Measurements from ENCODE around the gene PDHB. TPM values are rescaled to one million over a fixed set of nuclear protein-coding genes. Genes with fewer than 3 reads are reported as not detected.

PDHB gene
- polyA plus RNA-seq: 85.8 TPM

GRCh38 chr3:58433400-58434167, at the start of gene PDHB:
PDHB (minus strand) TSS chr3:58433832; CDS start chr3:58433809, 23 bp downstream.
- Mint-ChIP-seq H3K4me1 (peaks cover 20% of the 10 kb centered on the region in 3 donors), H3K27me3 (no peaks in the 10 kb centered on the region), H3K36me3 (no peaks in the 10 kb centered on the region), H3K27ac (peak within 1 kb of the TSS; percentile 83 to 98 (median 97)), H3K4me3 (peak within 1 kb of the TSS; percentile 85 to 98 (median 96)), H3K9me3 (no peaks in the 10 kb centered on the region)

GRCh38 chr3:58482917-58483636, 49.4 kb upstream of the PDHB start:
- peak overlapping the region; percentile 40 to 89 (median 80) for H3K27ac Mint-ChIP-seq
- H3K4me1 Mint-ChIP-seq: peaks cover 12 to 15% (median 14%) of the 10 kb centered on the region in 3 donors
- H3K27me3 Mint-ChIP-seq: peaks cover 13% of the 10 kb centered on the region
- H3K4me3 Mint-ChIP-seq: peak overlapping the region in 3 of 4 donors; percentile 5 to 83 (median 73)
- peaks cover 7% of the 10 kb centered on the region for H3K36me3 Mint-ChIP-seq
- peaks cover 0 to 3% (median 0%) of the 10 kb centered on the region in 3 donors for H3K9me3 Mint-ChIP-seq

DNA sequence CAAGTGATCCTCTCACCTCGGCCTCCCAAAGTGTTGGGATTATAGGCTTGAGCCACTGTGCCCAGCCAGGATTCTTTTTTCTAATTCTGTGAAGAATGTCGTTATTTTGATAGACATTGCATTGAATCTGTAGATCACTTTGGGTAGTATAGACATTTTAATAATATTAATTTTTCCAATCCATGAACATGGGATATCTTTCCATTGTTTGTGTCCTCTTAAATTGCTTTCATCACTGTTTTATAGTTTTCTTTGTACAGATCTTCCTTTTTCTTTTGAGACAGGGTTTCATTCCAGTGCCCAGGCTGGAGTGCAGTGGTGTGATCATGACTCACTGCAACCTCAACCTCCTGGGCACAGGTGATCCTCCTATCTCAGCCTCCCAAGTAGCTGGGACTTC, 46.7 kb upstream of the PDHB start:
- Mint-ChIP-seq H3K27ac (no peak overlapping the region), H3K36me3 (peaks cover 5% of the 10 kb centered on the region), H3K9me3 (peaks cover 0 to 3% (median 0%) of the 10 kb centered on the region in 3 donors), H3K4me3 (no peak overlapping the region), H3K27me3 (no peaks in the 10 kb centered on the region), H3K4me1 (peaks cover 12 to 18% (median 16%) of the 10 kb centered on the region in 3 donors)

GRCh38 chr3:58478781-58479180, 45.1 kb upstream of the PDHB start:
- Mint-ChIP-seq H3K27me3 (no peaks in the 10 kb centered on the region), H3K27ac (no peak overlapping the region), H3K4me3 (no peak overlapping the region), H3K9me3 (peaks cover 0 to 3% (median 0%) of the 10 kb centered on the region in 3 donors), H3K36me3 (peaks cover 3% of the 10 kb centered on the region), H3K4me1 (peaks cover 27 to 31% (median 30%) of the 10 kb centered on the region in 3 donors)

GRCh38 chr3:58474967-58475578, 41.4 kb upstream of the PDHB start:
- Mint-ChIP-seq H3K27me3 (no peaks in the 10 kb centered on the region), H3K36me3 (peaks cover 3% of the 10 kb centered on the region), H3K4me3 (peak overlapping the region; percentile 1 to 91 (median 34)), H3K4me1 (peaks cover 19 to 24% (median 24%) of the 10 kb centered on the region in 3 donors), H3K9me3 (peaks cover 0 to 3% (median 0%) of the 10 kb centered on the region in 3 donors), H3K27ac (peak overlapping the region; percentile 3 to 79 (median 28))

- peaks cover 3% of the 10 kb centered on the region for H3K36me3 Mint-ChIP-seq
- no peaks in the 10 kb centered on the region for H3K27me3 Mint-ChIP-seq
- H3K4me3 Mint-ChIP-seq: peak overlapping the region in 2 of 4 donors; percentile 49 to 91
- peaks cover 0 to 1% (median 0%) of the 10 kb centered on the region in 3 donors for H3K9me3 Mint-ChIP-seq
- H3K27ac Mint-ChIP-seq: peak overlapping the region; percentile 12 to 79 (median 20)
- H3K4me1 Mint-ChIP-seq: peaks cover 19 to 24% (median 24%) of the 10 kb centered on the region in 3 donors
Measured at GRCh38 chr3:58474348-58474911, 40.8 kb upstream of the PDHB start.

DNA sequence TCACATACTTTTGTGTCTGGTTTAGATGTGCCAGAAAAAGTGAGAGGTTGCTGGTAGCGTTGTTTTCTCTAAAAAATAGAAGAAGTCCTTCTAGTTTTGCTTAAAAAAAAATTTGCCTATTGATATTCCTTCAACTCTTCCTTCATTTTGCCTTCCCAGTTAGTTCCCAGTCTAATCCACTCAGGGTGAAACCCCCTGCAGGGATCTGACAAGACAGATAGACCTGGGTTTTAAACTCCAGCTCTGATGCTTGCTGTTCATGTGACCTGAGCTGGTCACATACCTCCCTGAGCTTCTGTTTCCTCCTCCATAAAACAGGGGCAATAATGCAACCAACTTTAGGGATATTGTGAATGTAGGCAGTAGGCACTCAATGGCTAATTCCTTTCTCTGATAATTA, 39.6 kb upstream of the PDHB start:
- Mint-ChIP-seq H3K27ac (peak overlapping the region in 1 of 3 donors; percentile 61), H3K9me3 (no peaks in the 10 kb centered on the region), H3K36me3 (peaks cover 2% of the 10 kb centered on the region), H3K4me3 (no peak overlapping the region), H3K4me1 (peaks cover 19 to 23% (median 23%) of the 10 kb centered on the region in 3 donors), H3K27me3 (no peaks in the 10 kb centered on the region)

DNA sequence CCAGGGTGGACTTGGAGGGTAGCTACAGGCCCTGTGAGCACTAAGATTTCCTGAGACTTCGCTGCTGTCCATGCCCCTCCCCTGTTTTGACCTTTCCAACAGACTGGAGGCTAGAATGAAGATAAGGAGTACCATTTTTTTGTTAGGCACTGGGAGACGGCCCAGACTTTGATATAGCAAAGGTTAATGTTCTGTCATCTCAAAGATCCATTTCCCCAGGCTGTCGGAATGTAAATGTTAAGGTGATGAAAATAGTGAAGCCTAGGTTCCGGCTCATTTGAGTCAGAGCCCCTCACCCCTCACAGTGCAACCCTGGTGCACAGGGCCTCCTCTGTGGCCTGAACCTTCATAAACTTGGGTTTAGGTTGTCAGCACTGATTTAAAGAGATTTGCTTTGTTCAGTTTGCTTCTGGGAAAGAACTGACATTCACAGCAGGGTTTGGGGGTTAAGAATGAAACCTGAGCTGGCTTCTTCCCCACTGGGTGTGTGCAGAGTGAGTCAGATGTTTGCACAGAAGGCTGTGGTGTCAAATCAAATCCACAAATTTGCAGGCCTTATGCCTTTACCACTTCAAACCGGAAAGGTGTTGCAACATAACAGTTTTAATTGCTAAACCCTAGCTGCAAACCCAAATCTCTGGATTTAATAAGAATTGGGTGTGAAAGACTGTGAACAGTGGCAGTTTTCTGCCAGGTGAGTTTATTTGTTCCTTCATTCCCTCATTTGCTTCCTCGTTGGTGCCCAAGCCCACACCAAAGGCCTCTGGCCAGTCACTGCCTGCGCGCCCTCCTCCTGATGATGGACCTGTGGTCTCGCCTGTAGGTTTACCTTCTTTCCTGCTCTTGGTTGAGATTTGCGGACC, 37.6 kb upstream of the PDHB start:
- Mint-ChIP-seq H3K9me3 (no peaks in the 10 kb centered on the region), H3K27me3 (no peaks in the 10 kb centered on the region), H3K4me1 (peaks cover 14 to 22% (median 20%) of the 10 kb centered on the region in 3 donors), H3K27ac (no peak overlapping the region), H3K36me3 (peaks cover 2% of the 10 kb centered on the region), H3K4me3 (no peak overlapping the region)

DNA sequence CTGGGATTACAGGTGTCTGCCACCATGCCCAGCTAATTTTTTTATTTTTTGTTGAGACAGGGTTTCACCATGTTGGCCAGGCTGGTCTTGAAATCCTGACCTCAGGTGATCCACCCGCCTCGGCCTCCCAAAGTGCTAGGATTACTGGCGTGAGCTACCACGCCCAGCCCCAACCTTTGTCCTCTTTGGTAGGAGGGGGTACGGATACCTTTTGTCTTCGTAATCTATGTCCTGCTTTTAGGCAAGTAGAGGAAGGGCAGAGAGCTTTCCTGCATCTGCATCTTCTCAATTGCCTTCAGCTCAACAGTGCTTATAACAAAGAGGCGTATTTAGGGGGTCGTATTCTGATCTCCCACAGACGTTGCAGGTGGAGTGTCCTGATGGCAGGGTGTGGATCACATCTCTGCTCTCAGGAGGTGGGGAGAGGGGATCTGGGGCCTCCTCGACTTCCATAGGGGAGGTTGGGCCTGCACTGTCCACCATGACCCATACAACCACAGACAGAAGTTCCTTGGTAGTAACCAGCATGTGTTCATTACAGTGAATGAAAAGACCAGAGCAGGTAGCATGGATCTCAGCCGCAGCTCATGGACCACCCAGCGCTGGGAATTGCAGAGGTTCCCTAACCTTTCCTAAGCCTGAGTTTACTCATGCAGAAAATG, 36.9 kb upstream of the PDHB start:
- Mint-ChIP-seq H3K4me3 (peak overlapping the region in 1 of 4 donors; percentile 28), H3K4me1 (peaks cover 14 to 21% (median 20%) of the 10 kb centered on the region in 3 donors), H3K27me3 (no peaks in the 10 kb centered on the region), H3K36me3 (peaks cover 2% of the 10 kb centered on the region), H3K9me3 (no peaks in the 10 kb centered on the region), H3K27ac (no peak overlapping the region)

GRCh38 chr3:58469096-58469495, 35.5 kb upstream of the PDHB start:
- Mint-ChIP-seq H3K4me1 (peaks cover 1 to 7% (median 7%) of the 10 kb centered on the region in 3 donors), H3K36me3 (peaks cover 2% of the 10 kb centered on the region), H3K9me3 (no peaks in the 10 kb centered on the region), H3K27me3 (no peaks in the 10 kb centered on the region), H3K27ac (peak overlapping the region in 1 of 3 donors; percentile 81), H3K4me3 (no peak overlapping the region)

DNA sequence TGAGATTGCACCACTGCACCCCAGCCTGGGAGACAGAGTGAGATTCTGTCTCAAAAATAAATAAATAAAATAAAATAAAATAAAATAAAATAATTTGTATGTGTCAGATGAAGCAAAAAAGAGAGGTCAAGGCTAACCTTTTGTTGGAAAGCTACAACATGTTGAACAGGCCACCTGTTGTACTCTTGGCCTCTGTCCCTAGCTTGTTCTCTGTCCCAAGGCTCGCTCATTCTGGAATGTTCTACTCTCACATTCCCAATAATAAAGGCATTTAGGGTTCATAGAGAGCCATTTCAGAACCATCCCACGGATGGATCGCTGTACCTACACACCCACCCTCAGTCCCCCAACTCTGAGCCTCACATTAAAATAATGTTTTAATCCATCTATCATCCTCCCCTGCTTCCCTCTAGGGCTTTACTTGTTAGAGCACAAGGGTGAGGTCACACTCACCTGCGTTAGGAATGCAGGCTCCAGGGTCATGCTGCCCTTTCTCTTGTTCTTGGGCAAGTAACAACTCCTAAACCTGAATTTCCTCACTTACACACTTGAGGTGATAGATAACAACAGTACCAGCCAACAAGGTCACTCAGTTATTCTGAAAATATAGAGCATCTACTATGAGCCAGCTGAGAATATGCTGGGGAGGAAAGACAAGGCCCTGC, 33.4 kb upstream of the PDHB start:
- Mint-ChIP-seq H3K36me3 (no peaks in the 10 kb centered on the region), H3K27ac (no peak overlapping the region), H3K4me3 (no peak overlapping the region), H3K4me1 (peaks cover 6 to 8% (median 7%) of the 10 kb centered on the region in 3 donors), H3K27me3 (no peaks in the 10 kb centered on the region), H3K9me3 (no peaks in the 10 kb centered on the region)

- Mint-ChIP-seq H3K4me1 (peaks cover 5 to 7% (median 6%) of the 10 kb centered on the region in 3 donors), H3K9me3 (no peaks in the 10 kb centered on the region), H3K27me3 (no peaks in the 10 kb centered on the region), H3K36me3 (no peaks in the 10 kb centered on the region), H3K4me3 (no peak overlapping the region), H3K27ac (no peak overlapping the region)
Measured at GRCh38 chr3:58464866-58465265, 31.2 kb upstream of the PDHB start.

GRCh38 chr3:58463942-58464271, 30.3 kb upstream of the PDHB start:
- H3K4me3 Mint-ChIP-seq: peak overlapping the region in 1 of 4 donors; percentile 79
- H3K9me3 Mint-ChIP-seq: peaks cover 0 to 4% (median 0%) of the 10 kb centered on the region in 3 donors
- peaks cover 5 to 7% (median 6%) of the 10 kb centered on the region in 3 donors for H3K4me1 Mint-ChIP-seq
- H3K36me3 Mint-ChIP-seq: no peaks in the 10 kb centered on the region
- peak overlapping the region in 1 of 3 donors; percentile 19 for H3K27ac Mint-ChIP-seq
- no peaks in the 10 kb centered on the region for H3K27me3 Mint-ChIP-seq
